GM21526 (cell line): ENCODE results near the gene PDZD4.

Source experiments
- ATAC-seq: cut with Tn5 transposase; IDR thresholded peaks from one replicate; pipeline ENCODE4 v1.9.1; 2021; ENCODE audit warnings: moderate library complexity; ENCODE audit not compliant: unreplicated experiment, low FRiP score

The PDZD4 gene

DNA sequence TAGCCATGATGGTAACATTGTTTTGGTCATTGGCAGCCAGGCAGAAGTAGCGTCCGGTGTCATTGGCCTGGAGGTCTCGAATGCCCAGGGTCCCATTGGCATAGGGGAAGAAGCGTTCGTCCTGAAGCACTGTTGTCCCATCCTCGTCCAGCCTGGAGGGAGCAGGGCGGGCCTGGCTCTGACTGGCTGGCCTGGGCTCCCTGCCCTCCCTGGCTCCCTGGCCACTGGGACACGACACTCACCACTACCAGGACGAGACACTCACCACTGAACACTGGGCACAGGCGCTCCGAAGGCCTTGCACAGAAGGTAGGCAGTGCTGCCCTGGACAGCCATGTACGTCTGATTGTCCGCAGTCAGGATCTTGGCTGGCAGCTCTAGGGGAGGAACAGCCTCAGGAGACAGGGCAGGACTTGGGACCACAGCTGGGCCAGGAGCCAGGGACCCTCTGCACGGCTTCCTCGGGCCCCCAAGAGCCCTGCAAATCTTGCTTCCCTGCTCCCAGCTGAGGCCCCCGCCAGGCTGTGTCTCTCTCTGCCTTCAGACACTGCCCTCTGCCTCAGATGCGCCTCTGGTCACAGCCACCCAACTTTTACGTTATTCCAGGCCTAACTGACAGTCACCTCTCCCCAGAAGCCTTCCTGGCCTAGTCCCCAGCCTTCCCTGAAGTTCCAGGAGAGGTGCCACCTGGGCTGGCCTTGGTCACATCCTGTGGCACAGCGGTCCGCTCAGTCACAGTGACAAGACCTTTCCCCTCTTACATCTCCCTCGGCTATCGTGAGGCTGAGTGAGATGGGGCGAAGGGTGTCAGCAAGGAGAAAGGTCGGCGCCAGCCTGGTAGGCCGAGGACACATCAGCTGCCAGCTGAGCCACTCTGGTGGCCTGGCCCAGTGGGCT lies 38.5 kb upstream of the PDZD4 start:
- ATAC-seq = no peak

DNA sequence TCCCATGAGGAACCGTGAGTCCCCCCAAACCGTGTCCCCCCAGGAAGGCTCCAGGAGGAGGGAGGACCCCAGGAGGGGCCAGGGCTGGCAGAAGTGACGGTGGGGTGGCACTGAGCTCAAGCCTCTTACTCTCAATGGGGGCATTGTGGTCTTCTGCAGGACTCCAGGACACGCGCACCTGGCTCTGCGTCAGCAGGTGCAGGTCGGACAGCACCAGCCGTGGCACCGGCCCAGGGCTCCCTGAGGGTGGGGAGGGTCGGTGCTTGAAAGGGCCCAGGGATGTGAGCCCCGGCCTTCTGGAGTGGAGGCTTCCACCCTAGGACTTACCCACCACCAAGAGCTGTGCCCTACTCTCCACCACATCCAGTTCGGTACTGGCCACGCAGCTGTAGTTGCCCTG lies 37.3 kb upstream of the PDZD4 start:
- no peak for ATAC-seq

DNA sequence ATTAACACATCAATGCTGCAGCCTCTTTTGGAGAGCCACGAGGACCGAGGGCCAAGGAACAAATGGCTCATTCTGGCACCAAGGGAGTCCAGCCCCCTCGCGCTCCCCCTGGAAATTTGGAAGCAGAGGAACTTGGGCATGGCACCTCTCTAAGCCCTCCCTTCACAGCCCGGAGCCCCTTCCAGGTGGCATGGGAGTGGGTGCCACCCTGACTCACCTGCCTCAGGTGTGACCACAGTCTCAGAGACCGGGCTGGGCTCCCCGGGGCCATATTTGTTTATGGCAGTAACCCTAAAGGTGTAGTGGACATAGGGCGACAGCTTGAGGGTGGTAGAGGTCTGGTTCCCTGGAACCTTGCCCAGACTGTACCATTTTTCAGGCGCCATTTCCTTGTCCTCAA lies 36.8 kb upstream of the PDZD4 start:
- no peak for ATAC-seq

DNA sequence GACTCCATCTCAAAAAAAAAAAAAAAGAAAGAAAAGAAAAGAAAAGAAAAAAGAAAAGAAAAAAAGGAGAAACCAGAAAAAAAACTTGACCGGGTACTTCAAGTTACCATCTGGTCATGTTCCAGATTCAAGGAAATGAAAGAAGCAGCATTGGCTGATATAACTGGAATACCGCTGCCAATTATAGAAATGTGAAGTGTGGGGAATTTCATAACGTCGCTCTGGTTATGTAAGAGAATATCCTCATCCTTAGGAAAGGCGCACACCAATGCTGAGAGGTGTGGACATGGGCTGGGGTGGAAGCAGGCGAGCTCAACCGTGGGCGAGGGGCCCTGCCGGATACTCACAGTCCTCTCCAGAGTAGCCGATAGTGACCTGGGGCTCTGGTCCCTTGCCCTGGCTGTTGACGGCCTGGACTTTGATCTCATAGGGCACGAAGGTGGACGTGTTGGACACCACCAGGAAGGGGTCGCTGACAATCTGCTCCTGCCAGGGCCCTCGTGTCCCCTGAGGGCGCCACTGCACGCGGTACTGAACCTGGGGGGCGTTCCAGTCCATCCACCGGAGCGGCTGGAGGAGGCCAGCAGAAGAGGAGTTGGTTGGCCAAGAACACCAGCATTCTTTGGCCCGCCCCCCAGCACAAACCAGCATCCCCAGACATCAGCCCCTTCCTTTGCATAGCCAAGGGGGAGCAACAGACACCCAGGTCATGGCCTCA lies 36.1 kb upstream of the PDZD4 start:
- ATAC-seq = no peak

DNA sequence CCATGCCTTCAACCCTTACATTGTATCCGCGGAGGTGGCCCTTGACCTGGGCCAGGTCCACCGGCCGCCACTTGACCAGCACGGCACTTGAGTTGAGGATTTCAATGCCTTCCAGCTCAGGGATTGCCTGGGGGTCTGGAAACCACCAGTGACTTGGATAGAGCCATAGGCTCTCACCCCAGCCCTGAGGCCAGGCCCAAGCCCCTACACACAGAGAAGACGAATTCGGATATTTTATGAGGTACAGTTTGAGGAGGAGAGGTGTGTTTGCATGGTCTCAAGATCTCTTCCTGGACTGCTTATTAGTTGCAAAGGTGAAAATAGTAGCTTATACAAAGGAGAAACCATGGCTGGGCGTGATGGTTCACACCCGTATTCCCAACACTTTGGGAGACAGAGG lies 35.3 kb upstream of the PDZD4 start:
- ATAC-seq = no peak

DNA sequence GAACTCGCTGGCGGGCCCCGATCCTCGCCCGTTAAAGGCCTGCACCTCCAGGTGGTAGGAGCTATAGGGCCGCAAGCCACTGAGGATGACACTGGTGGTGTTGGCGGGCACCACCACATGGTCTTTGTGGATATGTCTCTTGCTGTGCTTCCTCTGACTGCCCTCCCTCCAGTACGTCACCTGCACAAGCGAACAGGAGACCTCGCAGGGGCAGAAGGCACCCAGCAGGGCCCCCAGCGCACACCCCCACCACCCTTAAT lies 34.9 kb upstream of the PDZD4 start:
- no peak for ATAC-seq

DNA sequence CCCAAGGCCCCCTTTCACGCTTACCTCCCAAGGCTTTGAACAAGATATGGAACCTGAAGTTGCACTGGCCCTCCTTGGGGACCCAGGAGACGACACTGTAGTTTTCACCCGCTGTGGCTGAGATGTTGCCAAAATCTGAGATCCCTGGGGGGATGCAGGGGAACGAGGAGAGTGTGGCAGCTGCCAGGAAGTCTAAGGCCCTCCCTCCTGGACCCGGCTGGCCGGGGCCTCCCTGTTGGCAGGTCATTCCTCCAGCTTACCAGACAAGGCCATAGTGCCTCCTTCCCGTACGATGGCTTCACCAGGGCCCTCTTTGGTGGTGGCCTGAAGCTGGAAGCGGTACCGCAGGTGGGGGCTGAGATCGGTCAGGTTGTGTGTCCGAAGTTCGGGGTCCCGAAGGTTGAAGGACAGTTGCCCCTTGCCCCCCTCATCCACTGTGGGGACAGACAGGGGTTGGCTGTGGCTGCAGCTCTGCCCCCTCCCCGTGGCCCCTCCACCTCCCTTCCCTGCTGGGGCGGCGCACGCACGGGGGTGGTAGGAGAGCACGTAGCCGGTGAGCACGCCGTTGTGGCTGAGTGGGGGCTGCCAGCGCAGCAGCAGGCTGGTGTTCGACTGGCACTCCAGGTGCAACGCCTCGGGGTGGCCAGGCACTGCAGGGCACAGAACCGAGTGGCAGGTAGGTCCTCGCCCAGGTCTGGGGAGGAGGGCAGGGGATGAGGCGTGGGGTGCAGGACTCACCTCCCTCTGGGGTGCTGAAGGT lies 34.4 kb upstream of the PDZD4 start:
- ATAC-seq = no peak

DNA sequence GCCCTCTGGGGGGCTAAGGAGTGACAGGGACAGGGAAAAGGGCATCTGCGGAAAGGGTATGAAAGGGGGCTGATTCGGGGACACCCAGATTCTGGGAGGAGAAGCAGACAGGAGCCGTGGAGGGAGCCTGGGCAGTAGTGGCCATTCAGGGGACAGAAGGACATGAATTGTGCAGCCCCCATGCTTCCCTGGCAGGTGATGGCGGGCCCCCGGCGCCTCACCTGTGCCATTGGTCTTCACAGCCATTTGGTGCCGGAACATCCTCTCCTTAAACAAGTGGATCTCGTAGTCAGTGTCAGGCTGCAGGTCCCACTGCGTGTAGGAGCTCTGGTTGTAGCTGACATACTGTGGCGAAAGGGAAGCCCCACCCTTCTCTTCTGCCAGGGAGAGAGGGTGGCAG lies 33.8 kb upstream of the PDZD4 start:
- ATAC-seq = no peak

DNA sequence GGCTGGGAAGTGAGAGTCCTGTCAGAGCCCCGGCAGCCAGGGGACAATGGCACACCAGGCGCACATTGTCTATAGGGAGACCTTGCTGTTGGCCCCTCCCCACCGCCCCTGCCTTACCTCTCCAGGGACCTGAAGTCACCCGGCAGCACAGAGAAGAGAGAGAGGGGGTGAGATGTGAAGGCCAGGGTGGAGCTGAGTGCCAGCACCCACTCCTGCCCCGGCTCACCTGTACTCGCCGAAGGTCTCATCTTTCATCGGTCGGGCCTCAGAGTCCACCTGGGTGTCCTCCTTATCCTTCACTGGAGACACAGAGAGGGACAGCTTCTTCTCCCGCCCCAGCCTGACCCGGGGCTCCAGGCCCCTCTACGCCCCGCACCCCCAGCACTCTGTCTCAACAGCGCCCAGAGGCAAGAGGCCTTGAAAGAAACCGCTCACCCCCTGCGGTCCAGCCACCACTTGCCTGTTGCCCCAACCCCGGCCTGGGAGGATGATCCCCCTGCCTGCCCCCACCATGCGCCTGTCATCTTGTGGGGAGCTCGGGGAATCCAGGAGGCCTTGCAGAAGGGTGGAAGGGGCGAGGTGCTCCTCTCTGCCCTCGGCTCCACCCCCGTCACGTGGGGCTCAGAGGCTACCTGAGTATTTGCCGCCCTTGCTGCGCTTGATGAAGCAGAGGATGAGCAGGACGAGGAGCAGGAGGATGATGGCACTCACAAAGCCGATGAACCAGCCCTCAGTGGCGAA lies 33.1 kb upstream of the PDZD4 start:
- ATAC-seq = no peak

DNA sequence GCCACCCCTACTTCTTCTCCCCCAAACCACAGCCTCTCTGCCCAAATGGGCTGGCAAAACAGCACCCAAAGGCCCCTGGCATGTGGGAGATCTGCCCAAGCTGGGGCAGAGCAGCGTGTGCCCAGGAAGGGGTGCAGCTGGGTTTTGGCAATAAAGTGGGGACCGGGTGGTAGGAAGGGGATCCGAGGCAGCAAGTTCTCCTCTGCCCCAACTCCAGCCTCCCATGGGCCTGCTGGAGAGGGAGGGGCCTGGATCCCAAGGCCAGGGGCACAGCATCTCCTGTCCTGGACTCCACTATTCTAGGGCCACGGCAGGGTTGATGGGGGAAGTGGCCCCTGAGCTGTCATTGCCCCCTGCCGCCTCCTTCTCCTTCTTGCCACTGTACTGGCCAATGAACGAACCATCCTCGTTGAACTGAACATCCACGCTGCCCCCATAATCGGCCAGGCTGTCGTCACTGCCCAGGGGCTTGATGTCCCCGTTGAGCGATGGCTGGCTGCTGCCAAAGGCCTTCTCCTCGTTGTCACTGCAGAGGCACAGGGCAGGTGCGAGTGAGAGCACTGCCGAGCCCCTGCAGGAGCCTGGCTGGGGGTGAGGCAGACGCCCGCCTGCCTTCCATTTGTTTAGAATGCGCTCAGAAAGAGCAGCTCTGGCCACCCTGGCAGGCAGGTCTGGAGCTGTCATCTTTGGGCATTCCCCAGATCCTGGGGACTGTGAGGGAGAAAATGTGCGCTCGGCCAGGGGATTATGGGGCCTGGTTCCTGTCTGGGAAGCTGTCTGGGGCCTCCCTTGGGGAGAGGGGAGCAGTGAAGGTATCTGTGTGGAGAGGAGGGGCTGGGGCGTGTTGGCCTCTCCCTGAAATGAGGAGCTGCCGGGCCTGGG lies 32.3 kb upstream of the PDZD4 start:
- ATAC-seq = no peak

DNA sequence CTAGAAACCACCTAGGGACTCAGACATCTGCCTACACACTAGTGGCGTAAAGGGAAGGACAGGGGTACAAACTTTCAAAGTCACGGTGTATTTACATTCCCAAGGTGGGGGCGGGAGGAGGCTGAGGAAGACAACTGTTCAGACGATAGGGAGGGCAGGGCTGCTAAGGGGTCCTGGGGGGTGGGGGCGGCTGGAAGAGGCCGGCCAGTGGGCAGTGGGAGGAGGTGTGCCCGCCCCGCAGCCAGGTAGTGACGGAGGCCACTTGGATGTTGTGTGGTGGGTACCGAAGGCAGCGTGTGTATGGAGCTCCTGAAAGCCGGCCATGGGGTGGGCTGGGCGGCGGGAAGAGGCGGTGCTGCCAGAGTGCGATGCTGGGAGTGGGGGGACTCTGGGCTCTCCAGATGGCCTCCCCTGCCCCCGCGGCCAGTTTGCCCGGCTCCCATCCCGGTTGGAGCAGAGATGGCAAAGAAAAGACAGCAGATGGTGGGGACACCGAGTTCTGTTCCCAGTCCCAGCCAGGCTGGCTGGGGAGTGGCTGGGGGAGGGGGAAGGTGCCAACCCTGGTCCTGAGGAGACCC lies 31.5 kb upstream of the PDZD4 start:
- ATAC-seq = no peak

DNA sequence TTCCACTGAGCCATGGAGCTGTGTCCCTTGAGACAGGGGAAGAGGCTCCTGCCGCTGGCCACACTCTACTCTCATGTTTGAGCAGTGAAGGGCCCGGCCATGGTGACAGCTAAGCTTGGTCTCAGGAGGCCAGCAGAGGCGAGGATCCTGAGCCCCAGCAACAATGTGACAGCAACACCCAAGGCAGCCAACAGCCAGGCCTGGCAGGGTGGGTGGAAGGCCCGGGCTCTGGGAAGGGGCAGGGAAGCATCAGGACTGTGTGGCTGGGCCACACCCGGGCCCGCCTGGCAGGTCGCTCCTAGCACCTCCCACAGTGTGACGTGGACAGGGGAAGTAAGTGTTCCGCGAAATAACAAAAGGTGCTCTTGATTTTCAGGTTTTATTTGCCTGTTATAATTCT lies 30.8 kb upstream of the PDZD4 start:
- no peak for ATAC-seq

DNA sequence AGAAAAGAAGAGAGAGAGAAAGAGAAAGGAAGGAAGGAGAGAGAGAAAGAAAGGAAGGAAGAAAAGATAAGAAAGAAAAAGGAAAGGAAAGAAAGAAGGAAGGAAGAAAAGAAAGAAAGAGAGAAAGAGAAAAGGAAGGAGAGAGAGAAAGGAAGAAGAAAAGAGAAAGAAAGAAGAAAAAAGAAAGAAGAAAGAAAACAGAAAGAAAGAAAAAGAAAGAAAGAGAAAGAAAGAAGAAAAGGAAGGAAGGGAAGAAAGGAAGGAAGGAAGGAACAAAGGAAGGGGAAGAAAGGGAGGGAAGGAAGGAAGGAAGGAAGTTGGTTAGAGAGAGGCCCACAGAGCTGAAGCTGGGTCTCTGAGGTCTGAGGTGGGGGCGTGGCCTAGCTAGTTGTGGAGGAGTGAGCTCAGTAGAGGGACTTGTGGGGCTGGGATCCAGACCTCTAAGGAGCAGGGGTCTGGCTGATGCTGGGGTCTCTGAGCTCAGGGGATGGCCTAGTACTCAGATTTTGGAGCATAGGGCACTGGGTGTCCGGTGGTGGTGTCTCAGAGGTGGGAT lies 27.1 kb upstream of the PDZD4 start:
- no peak for ATAC-seq

DNA sequence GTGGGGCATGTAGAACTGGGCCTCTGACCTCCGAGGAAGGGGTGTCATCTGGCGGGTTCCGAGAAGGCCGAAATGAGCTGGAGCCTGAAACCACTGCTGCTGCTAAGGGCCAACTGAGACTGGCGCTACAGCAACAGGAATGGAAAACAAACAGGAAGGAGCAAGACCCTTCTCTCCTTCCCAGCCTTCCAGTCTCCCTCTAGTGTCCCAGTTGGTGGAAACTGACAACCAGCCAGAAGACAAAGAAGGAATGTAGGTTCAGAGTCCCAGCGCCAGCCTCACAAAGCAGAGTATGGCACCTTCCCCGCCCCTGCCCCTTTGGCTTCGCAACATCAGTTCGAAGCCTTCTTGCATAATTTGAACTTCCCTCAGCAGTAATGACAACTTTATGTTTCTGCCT lies 24.4 kb upstream of the PDZD4 start:
- ATAC-seq = no peak

DNA sequence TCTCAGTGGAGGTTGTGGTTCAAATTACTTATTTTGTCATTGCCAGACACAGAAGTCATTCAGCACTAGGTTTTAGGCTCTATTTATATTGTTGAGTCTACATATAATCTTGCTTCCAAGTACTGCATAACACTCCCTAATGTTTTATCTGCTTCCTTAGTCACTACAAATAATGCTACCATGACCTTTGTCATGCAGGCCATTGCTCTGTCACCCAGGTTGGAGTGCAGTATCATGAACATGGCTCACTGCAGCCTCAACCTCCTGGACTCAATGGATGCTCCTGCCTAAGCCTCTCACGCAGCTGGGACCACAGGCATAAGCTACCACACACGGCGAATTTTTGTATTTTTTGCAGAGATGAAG lies 23.5 kb upstream of the PDZD4 start:
- no peak for ATAC-seq

DNA sequence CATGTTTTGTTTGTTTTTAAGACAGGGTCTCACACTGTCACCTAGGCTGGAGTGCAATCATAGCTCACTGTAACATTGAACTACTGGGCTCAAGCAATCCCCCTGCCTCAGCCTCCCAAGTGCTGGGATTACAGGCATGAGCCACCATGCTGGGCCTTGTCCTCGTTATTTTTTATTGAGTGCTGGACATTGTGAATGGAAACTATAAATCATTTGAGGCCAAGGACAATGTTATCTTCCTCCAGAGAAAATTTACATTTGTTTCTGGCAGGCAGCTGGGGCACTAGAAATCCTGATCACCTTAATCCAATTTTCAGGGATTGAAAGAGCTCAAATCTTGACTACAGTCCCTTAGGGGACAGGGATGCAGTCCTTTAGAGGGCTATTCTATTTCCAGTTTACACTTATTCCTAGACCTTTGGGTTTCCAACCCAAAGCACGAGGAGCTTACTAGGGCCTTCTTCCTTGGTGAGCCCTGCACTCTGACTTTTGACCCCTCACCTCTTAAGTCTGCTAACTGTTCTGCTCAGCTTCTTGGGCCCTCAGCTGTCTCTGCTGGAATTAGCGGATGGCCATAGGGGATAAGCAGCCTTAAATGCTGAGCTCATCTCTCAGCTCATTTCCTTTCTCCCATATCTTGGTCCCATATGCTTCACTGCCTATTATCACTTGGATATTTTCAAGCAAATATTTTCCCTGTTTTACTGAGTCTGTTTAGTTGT lies 23.0 kb upstream of the PDZD4 start:
- no peak for ATAC-seq

DNA sequence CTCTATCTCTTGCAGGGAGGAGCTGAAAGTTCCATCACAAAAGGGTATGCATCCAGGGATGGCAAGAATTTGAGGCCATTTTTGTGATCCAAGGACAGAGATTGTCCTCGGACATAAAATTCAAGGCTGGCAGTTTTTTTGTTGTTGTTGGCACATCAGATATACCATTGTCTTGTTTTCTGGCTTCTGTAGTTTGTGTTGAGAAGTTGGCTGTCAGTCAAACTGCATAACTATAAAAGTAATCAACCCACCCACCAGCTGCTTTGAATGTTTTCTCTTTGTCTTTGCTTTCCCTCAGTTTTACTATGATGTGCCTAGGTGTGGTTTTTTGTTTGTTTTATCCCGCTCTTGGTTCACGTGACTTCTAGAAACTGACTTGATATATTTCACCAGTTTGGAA lies 21.6 kb upstream of the PDZD4 start:
- ATAC-seq = no peak

DNA sequence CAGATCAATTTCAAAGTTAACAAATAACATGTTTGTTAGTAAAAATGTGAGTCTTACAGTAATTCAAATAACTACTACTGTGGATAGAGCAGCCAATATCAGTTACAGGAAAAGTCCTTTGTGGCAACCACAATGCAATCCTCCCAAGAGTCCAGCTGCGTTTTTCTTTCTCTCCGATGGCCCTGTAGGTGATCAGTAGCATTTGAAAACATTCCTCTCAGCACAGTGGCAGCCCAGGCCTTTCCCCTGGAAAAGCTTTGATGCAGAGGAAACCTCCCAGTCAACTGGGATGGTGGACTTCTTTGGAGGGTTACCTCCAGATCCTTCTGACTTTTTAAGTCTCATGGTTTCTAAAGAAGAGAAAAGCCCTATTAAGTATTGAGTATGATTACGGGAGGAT lies 18.0 kb upstream of the PDZD4 start:
- ATAC-seq = no peak

DNA sequence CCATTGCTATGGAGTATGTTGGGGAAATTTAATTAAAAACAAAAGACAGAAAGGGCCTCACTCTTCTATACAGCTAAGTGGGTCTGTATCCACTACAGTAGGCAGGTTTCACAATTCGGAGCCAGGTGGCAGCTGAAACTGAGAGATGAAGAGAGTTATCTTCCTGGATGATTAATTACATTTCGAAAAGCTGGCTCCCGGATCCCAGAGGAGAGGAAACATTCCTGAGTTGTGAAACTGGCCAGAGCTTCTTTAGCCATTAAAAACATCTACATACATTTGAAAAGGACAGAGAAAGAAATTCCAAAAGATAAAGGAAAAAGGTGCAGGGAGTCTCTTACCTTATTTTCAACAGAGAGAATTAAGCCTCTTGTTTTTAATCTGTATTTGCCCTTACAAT lies 15.5 kb upstream of the PDZD4 start:
- no peak for ATAC-seq
